ENCODE data around the gene DOCK9.
"Not testable (repeated sequence)": the region's sequence is repeated elsewhere in the genome, so short reads cannot be mapped to it uniquely, and the experiment has no call there.

The DOCK9 gene

GRCh38 chr13:98755729-98756128, 222.1 kb downstream of the DOCK9 start:
- no peak for DNase-seq

- DNase-seq = no peak
Observed at GRCh38 chr13:98755116-98755515, 222.7 kb downstream of the DOCK9 start.

DNA sequence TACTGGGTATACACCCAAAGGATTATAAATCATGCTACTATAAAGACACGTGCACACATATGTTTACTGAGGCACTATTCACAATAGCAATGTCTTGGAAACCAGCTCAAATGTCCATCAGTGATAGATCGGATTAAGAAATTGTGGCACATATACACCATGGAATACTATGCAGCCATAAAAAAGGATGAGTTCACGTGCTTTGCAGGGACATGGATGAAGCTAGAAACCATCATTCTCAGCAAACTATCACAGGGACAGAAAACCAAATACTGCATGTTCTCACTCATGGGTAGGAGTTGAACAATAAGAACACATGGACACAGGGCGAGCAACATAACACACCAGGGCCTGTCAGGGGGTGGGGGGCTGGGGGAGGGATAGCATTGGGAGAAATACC, 223.4 kb downstream of the DOCK9 start:
- DNase-seq = not testable (repeated sequence)

GRCh38 chr13:98752467-98753290, 225.2 kb downstream of the DOCK9 start, which contains the start of gene SLC15A1:
TSS of gene SLC15A1 (minus strand) at chr13:98752672. CDS start at chr13:98752598, 74 bp downstream.
- no peak for DNase-seq

GRCh38 chr13:98751861-98752466, 225.9 kb downstream of the DOCK9 start:
- no peak for DNase-seq

- DNase-seq = no peak
Observed at GRCh38 chr13:98751367-98751782, 226.5 kb downstream of the DOCK9 start.

- no peak for DNase-seq
Observed at GRCh38 chr13:98749501-98749900, 228.4 kb downstream of the DOCK9 start.

DNA sequence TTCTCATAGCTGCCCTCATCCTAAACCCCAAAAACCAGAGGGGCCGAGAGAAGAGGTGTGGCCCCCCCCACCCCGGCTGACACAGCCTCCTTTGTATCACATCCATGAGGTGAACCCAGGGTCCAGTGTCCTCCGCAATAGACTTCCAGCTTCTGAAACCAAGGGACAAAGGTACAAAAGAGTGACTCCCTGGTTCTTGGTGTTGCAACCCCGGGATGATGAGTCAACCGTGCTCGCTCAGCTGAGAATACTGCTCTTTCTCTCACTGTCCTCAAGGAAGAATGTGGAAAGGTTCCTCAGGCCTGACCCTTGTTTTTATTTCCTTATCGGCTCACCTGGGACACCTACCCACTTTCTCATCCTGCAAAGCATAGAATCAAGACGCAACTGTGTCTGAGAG, 230.9 kb downstream of the DOCK9 start:
- no peak for DNase-seq
